HepG2 (cell line): ENCODE data around the gene LUM.

Experiments used
- CTCF ChIP-seq: sonication (generic); formaldehyde crosslinking; IDR thresholded peaks from 2 replicates; pipeline ENCODE4 v1.5.0; 2020; ENCODE audit warnings: mild to moderate bottlenecking, missing genetic modification reagents, moderate library complexity
- ZNF24 ChIP-seq: fragments of 450-650 bp; IDR thresholded peaks from 2 replicates; pipeline ENCODE4 v1.6.1; 2017; ENCODE audit warnings: antibody characterized with exemption, mild to moderate bottlenecking
- ZNF574 ChIP-seq: sonication (generic); formaldehyde crosslinking; IDR thresholded peaks from 2 replicates; pipeline ENCODE4 v1.4.0; 2020; ENCODE audit warnings: missing genetic modification reagents

DNA sequence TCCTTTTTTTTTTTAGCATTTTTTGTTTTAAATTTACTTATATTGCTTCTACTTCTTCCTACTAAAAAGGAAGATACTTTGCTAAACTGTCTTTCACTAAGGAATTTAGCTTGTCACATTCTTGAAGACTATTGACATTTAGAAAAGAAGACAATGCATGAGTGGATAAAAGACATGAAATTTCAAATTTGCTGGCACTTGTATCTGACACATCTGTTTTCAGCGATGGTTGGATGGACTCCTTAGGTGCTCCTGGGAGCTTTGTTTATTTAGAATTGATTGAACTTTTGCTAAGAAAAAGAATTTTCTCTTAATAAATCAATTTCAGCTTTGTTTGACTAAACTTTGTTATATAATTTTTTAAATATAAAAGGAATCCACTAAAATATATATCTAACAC, 50.2 kb downstream of the LUM start:
- no peak for TF ChIP-seq ZNF574 (CRISPR knock-in tag)
- no peak for TF ChIP-seq CTCF (CRISPR knock-in tag)
- TF ChIP-seq ZNF24 = no peak
